Measurements from ENCODE around the gene ASNS. TPM values are rescaled to one million over a fixed set of nuclear protein-coding genes. Genes with fewer than 3 reads are reported as not detected.
"Not testable (repeated sequence)": the region's sequence is repeated elsewhere in the genome, so short reads cannot be mapped to it uniquely, and the experiment has no call there.

Gene ASNS, protein sequence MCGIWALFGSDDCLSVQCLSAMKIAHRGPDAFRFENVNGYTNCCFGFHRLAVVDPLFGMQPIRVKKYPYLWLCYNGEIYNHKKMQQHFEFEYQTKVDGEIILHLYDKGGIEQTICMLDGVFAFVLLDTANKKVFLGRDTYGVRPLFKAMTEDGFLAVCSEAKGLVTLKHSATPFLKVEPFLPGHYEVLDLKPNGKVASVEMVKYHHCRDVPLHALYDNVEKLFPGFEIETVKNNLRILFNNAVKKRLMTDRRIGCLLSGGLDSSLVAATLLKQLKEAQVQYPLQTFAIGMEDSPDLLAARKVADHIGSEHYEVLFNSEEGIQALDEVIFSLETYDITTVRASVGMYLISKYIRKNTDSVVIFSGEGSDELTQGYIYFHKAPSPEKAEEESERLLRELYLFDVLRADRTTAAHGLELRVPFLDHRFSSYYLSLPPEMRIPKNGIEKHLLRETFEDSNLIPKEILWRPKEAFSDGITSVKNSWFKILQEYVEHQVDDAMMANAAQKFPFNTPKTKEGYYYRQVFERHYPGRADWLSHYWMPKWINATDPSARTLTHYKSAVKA
- total RNA-seq (34.1 TPM), polyA plus RNA-seq (ENCODE audit: insufficient read depth, low read depth, low replicate concordance) (15.7 TPM)
- long read RNA-seq, donor 1, partial matches to known transcripts: 0 of 2 reads
- long read RNA-seq, donor 1, other reads (novel, unspliced or antisense): 0 of 2 reads
- long read RNA-seq, donor 2: 0 reads
- long read RNA-seq, donor 3, partial matches to known transcripts: 0 of 2 reads
- long read RNA-seq, donor 3, other reads (novel, unspliced or antisense): 0 of 2 reads
- long read RNA-seq, donor 4, partial matches to known transcripts: 0 of 2 reads
- long read RNA-seq, donor 4, other reads (novel, unspliced or antisense): 0 of 2 reads
- long read RNA-seq, donor 5, partial matches to known transcripts: 0 of 1 reads
- long read RNA-seq, donor 5, other reads (novel, unspliced or antisense): 0 of 1 reads
- long read RNA-seq, donor 6, partial matches to known transcripts: 0 of 4 reads
- long read RNA-seq, donor 6, other reads (novel, unspliced or antisense): 0 of 4 reads
- long read RNA-seq, donor 7, partial matches to known transcripts: 2 of 8 reads
- long read RNA-seq, donor 7, other reads (novel, unspliced or antisense): 2 of 8 reads
- long read RNA-seq, donor 8, partial matches to known transcripts: 0 of 1 reads
- long read RNA-seq, donor 8, other reads (novel, unspliced or antisense): 0 of 1 reads
- long read RNA-seq, donor 9, partial matches to known transcripts: 0 of 1 reads
- long read RNA-seq, donor 9, other reads (novel, unspliced or antisense): 0 of 1 reads
- long read RNA-seq, donor 10, partial matches to known transcripts: 0 of 4 reads
- long read RNA-seq, donor 10, other reads (novel, unspliced or antisense): 0 of 4 reads

DNA sequence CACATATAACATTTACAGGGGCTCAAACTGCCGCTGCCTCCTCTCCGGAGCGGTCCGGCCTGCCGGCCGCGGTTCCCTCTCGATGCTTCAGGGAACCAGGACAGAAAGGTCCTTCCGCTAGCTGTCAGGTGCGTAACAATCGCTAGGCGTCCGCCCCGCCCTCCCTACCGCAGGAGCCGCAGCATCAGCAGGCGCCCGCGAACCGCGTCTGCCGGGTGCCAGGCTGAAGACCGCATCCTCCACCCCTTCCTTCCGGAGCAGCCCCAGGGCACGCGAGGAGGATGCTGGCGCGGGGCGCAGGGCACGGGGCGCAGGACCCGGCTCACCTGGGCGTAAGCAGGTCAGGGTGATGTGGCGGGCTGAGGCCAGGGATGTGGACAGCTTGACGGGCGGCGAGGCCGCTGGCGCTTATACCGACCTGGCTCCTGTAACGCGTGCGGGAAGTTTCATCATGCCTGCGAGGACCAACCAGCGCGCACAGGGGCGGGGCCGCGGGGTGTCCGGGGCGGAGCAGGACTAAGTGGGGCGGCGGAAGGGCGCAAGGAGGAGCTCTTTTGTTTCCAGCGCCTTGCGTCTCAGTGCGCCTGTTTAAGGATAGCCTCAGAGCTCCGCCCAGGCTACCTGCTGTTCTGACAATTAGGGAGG, at the start of gene ASNS:
Gene ASNS, minus strand, starts transcription at position 384 of the 645 bp plus-strand sequence. CDS start 3,252 bp downstream, outside the sequence.
- peak within 1 kb of the TSS; percentile 69 to 72 (median 71) for H3K4me3 ChIP-seq (ENCODE audit: low read length in 3 of 3)
- no peaks in the 10 kb centered on the region for H3K4me1 ChIP-seq (ENCODE audit: control insufficient read depth in 2 of 3, insufficient read depth in 2 of 3, low read depth in 1 of 3, low read length in 3 of 3)
- no peaks in the 10 kb centered on the region for H3K27me3 ChIP-seq (ENCODE audit: control insufficient read depth, insufficient read depth, low read length)
- TF ChIP-seq, protein P1, sequence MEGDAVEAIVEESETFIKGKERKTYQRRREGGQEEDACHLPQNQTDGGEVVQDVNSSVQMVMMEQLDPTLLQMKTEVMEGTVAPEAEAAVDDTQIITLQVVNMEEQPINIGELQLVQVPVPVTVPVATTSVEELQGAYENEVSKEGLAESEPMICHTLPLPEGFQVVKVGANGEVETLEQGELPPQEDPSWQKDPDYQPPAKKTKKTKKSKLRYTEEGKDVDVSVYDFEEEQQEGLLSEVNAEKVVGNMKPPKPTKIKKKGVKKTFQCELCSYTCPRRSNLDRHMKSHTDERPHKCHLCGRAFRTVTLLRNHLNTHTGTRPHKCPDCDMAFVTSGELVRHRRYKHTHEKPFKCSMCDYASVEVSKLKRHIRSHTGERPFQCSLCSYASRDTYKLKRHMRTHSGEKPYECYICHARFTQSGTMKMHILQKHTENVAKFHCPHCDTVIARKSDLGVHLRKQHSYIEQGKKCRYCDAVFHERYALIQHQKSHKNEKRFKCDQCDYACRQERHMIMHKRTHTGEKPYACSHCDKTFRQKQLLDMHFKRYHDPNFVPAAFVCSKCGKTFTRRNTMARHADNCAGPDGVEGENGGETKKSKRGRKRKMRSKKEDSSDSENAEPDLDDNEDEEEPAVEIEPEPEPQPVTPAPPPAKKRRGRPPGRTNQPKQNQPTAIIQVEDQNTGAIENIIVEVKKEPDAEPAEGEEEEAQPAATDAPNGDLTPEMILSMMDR (IDR thresholded peaks at IDR 0.05; ENCODE audit: borderline replicate concordance, extremely low read depth, insufficient read depth): no peak
- H3K9me3 ChIP-seq (ENCODE audit: control insufficient read depth in 2 of 3, insufficient read depth in 1 of 3, low read length in 3 of 3): no peaks in the 10 kb centered on the region
- H3K9ac ChIP-seq (ENCODE audit: low read length in 3 of 3): peak within 1 kb of the TSS; percentile 35 to 41 (median 40)
- DNase-seq (peak; percentile 94 to 97 (median 96)), FAIRE-seq (no peak)
- no peak within 1 kb of the TSS for H3K27ac ChIP-seq (ENCODE audit: low read depth in 2 of 2, low read length in 2 of 2)
- intact Hi-C loops (cut with DNase I): no loop called here
- H3K36me3 ChIP-seq (ENCODE audit: control insufficient read depth in 2 of 3, insufficient read depth in 3 of 3, low read length in 3 of 3): no peaks in the 10 kb centered on the region

DNA sequence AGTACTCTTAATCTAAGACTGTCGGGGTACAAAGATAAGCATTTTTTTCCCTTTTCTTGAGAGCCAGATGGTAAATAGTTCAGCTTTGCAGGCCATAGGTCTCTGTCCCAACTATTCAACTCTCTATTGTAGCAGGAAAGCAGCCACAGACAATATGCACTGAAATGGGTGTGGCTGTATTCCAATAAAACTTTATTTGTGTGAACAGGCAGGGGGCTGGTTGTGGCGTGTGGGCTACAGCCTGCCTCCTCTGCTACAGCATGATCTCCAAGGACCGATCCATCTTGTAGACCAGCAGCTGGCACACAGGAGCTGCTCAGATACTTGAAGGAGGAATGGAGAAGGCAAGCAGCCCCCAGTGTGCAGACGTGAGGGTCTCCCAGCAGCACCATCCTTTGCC, 49.0 kb upstream of the ASNS start:
- H3K9ac ChIP-seq (ENCODE audit: low read length in 3 of 3); FAIRE-seq; intact Hi-C loops (cut with DNase I); H3K9me3 ChIP-seq (ENCODE audit: control insufficient read depth in 2 of 3, insufficient read depth in 1 of 3, low read length in 3 of 3); H3K27ac ChIP-seq (ENCODE audit: low read depth in 2 of 2, low read length in 2 of 2); H3K36me3 ChIP-seq (ENCODE audit: control insufficient read depth in 2 of 3, insufficient read depth in 3 of 3, low read length in 3 of 3); DNase-seq; H3K4me1 ChIP-seq (ENCODE audit: control insufficient read depth in 2 of 3, insufficient read depth in 2 of 3, low read depth in 1 of 3, low read length in 3 of 3); H3K27me3 ChIP-seq (ENCODE audit: control insufficient read depth, insufficient read depth, low read length); H3K4me3 ChIP-seq (ENCODE audit: low read length in 3 of 3): not testable (repeated sequence)

DNA sequence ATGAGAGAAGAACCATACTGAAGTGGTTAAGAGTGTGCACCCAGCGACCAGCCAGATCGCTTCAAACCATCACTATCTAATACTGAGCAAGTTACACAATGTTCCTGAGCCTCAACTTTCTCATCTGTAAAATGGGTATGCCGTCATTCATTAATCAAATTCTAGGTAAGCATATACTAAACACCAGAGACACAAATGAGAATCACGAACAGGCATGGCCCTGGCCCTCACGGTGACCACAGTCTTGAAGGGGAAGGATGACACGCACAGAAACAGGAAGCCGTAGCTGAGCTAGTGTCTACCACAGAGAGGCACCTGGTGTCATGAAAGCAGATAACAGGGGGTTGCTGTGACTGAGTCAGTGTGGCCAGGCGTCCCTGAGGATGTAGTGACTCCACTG, 43.1 kb upstream of the ASNS start:
- DNase-seq; H3K36me3 ChIP-seq (ENCODE audit: control insufficient read depth in 2 of 3, insufficient read depth in 3 of 3, low read length in 3 of 3); H3K9me3 ChIP-seq (ENCODE audit: control insufficient read depth in 2 of 3, insufficient read depth in 1 of 3, low read length in 3 of 3); FAIRE-seq; H3K27ac ChIP-seq (ENCODE audit: low read depth in 2 of 2, low read length in 2 of 2); H3K4me3 ChIP-seq (ENCODE audit: low read length in 3 of 3); H3K9ac ChIP-seq (ENCODE audit: low read length in 3 of 3); H3K4me1 ChIP-seq (ENCODE audit: control insufficient read depth in 2 of 3, insufficient read depth in 2 of 3, low read depth in 1 of 3, low read length in 3 of 3); H3K27me3 ChIP-seq (ENCODE audit: control insufficient read depth, insufficient read depth, low read length); intact Hi-C loops (cut with DNase I): not testable (repeated sequence)

DNA sequence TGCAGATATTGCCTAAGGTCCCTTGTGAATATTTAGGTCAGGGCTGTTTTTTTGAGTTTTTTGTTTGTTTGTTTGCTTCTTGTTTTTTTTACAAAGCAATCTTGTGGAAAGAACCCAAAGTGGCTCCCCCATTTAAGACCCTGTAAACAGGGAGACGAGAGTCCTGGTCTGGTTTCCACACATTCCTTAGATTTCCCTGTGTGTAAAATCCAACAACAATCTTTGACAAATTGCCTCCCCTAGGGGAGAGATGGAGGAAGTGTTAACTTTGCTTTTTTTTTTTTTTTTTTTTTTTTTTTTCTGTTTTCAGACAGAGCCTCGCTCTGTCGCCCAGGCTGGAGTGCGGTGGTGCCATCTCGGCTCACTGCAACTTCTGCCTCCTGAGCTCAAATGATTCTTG, 40.1 kb upstream of the ASNS start:
- H3K27ac ChIP-seq (ENCODE audit: low read depth in 2 of 2, low read length in 2 of 2); intact Hi-C loops (cut with DNase I); H3K4me3 ChIP-seq (ENCODE audit: low read length in 3 of 3); DNase-seq; H3K36me3 ChIP-seq (ENCODE audit: control insufficient read depth in 2 of 3, insufficient read depth in 3 of 3, low read length in 3 of 3); H3K4me1 ChIP-seq (ENCODE audit: control insufficient read depth in 2 of 3, insufficient read depth in 2 of 3, low read depth in 1 of 3, low read length in 3 of 3); H3K27me3 ChIP-seq (ENCODE audit: control insufficient read depth, insufficient read depth, low read length); H3K9ac ChIP-seq (ENCODE audit: low read length in 3 of 3); H3K9me3 ChIP-seq (ENCODE audit: control insufficient read depth in 2 of 3, insufficient read depth in 1 of 3, low read length in 3 of 3); FAIRE-seq: not testable (repeated sequence)

DNA sequence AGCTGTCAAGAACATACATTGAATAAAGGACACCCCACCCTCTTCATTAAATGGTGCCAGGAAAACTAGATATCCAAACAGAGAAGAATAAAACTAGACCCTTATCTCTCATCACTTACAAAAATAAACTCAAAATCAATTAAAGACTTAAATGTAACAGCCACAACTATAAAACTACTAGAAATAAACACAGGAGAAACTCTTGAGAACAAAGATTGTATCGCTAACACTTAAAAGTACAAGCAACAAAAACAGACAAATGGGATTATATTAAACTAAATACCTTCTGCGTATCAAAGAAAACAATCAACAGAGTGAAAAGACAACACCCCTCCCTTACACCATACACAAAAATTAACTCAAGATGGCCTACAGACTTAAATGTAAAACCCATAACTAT, 24.7 kb upstream of the ASNS start:
- H3K27me3 ChIP-seq (ENCODE audit: control insufficient read depth, insufficient read depth, low read length); FAIRE-seq; H3K9ac ChIP-seq (ENCODE audit: low read length in 3 of 3); H3K4me3 ChIP-seq (ENCODE audit: low read length in 3 of 3); H3K9me3 ChIP-seq (ENCODE audit: control insufficient read depth in 2 of 3, insufficient read depth in 1 of 3, low read length in 3 of 3); H3K36me3 ChIP-seq (ENCODE audit: control insufficient read depth in 2 of 3, insufficient read depth in 3 of 3, low read length in 3 of 3); H3K4me1 ChIP-seq (ENCODE audit: control insufficient read depth in 2 of 3, insufficient read depth in 2 of 3, low read depth in 1 of 3, low read length in 3 of 3); H3K27ac ChIP-seq (ENCODE audit: low read depth in 2 of 2, low read length in 2 of 2); DNase-seq; intact Hi-C loops (cut with DNase I): not testable (repeated sequence)

DNA sequence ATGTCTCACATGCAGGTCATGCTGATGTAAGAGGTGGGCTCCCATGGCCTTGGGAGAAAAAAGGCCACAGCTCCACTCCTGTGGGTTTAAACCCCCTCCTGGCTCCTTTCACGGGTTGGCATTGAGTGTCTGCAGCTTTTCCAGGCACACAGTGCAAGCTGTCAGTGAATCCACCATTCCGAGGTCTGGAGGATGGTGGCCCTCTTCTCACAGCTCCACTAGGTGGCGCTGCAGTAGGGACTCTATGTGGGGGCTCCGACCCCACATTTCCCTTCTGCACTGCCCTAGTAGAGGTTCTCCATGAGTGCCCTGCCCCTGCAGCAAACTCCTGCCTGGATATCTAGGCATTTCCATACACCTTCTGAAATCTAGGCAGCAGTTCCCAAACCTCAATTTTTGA, 19.5 kb upstream of the ASNS start:
- H3K4me3 ChIP-seq (ENCODE audit: low read length in 3 of 3); H3K27me3 ChIP-seq (ENCODE audit: control insufficient read depth, insufficient read depth, low read length); H3K9ac ChIP-seq (ENCODE audit: low read length in 3 of 3); H3K36me3 ChIP-seq (ENCODE audit: control insufficient read depth in 2 of 3, insufficient read depth in 3 of 3, low read length in 3 of 3); H3K4me1 ChIP-seq (ENCODE audit: control insufficient read depth in 2 of 3, insufficient read depth in 2 of 3, low read depth in 1 of 3, low read length in 3 of 3); H3K27ac ChIP-seq (ENCODE audit: low read depth in 2 of 2, low read length in 2 of 2); intact Hi-C loops (cut with DNase I); FAIRE-seq; H3K9me3 ChIP-seq (ENCODE audit: control insufficient read depth in 2 of 3, insufficient read depth in 1 of 3, low read length in 3 of 3); DNase-seq: not testable (repeated sequence)
